Measurements from ENCODE around the gene LRFN5. TPM values are rescaled to one million over a fixed set of nuclear protein-coding genes. Genes with fewer than 3 reads are reported as not detected.
A peak's percentile ranks its signal among the peaks of the same experiment; 100 is the strongest.

The LRFN5 gene
- total and polyA plus RNA-seq, 8 donors, result 2.1 to 7.4 (median 6.1) TPM

DNA sequence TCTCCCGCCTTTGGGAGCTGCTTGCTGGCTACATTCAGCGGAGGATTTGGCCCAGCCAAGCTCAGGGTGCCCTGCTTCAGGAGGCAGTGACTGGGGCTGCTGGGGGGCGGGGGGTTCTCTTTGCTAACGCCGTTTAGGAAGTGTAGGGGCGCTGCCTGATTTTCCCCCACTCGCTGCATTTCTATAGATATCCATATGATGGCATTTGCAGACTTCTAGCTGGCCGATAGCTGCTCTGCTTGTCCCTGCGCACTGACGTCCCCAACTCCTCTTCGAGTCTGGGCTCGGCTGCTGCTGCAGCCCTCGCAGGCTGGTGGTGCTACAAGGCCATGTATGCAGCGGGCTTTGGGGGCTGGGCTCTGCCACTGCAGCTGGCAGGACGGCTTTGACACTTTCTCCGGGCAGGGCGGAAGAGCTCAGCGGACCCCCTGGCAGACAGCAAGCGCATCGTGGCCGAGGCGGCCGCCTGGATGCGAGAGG lies 3.1 kb downstream of the LRFN5 start:
- Histone ChIP-seq H3K4me3 (peak overlapping the region; percentile 5 to 41), H3K4me1 (peaks cover 0 to 17% of the 10 kb centered on the region in 2 donors), H3K9me3 (no peaks in the 10 kb centered on the region), H3K27ac (no peak overlapping the region), H3K27me3 (peaks cover 50 to 78% of the 10 kb centered on the region in 2 donors), H3K36me3 (no peaks in the 10 kb centered on the region)
- DNase-seq (peak in 3 of 4 donors; percentile 73 to 92 (median 79)), ATAC-seq (peak; percentile 47)
- TF ChIP-seq, protein P1, sequence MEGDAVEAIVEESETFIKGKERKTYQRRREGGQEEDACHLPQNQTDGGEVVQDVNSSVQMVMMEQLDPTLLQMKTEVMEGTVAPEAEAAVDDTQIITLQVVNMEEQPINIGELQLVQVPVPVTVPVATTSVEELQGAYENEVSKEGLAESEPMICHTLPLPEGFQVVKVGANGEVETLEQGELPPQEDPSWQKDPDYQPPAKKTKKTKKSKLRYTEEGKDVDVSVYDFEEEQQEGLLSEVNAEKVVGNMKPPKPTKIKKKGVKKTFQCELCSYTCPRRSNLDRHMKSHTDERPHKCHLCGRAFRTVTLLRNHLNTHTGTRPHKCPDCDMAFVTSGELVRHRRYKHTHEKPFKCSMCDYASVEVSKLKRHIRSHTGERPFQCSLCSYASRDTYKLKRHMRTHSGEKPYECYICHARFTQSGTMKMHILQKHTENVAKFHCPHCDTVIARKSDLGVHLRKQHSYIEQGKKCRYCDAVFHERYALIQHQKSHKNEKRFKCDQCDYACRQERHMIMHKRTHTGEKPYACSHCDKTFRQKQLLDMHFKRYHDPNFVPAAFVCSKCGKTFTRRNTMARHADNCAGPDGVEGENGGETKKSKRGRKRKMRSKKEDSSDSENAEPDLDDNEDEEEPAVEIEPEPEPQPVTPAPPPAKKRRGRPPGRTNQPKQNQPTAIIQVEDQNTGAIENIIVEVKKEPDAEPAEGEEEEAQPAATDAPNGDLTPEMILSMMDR (IDR thresholded peaks at IDR 0.05), result no peak
- intact Hi-C loops (cut with DNase I), result no loop called here

DNA sequence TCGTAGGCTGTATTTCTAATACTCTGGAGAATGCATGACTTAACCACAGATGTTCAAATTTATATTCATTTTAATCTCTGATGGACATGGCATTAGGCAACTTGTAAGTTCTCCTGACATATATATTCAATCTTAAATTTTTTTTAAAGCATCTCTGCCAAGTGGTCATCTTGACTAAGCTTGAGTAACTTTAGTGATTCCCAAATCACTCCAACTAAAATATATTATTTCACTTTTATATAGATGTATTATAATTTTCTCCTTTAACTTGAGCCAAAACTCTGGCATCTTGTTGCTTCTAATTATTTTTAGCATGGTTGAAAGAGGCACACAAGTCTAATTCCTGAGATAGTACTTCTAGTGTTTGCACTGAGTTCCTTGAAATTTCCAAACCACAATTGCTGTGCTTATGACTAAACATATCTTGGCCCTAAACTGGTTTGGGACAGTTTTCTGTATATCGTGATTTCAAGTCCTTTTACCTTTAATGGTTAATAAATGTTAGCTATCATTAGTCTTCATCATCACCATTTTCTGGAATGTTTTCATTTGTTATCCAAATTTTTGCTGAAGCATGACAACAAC lies 8.4 kb downstream of the LRFN5 start:
- no peak overlapping the region for H3K27ac ChIP-seq
- H3K4me1 ChIP-seq, result no peaks in the 10 kb centered on the region
- peaks cover under 1 to 24% of the 10 kb centered on the region in 2 donors for H3K27me3 ChIP-seq
- H3K9me3 ChIP-seq, result no peaks in the 10 kb centered on the region
- intact Hi-C loops (cut with DNase I), result no loop called here
- H3K4me3 ChIP-seq, result no peak overlapping the region
- no peaks in the 10 kb centered on the region for H3K36me3 ChIP-seq
- DNase-seq, result no peak
- TF ChIP-seq, protein P1 (IDR thresholded peaks at IDR 0.05), result no peak
- no peak for ATAC-seq

DNA sequence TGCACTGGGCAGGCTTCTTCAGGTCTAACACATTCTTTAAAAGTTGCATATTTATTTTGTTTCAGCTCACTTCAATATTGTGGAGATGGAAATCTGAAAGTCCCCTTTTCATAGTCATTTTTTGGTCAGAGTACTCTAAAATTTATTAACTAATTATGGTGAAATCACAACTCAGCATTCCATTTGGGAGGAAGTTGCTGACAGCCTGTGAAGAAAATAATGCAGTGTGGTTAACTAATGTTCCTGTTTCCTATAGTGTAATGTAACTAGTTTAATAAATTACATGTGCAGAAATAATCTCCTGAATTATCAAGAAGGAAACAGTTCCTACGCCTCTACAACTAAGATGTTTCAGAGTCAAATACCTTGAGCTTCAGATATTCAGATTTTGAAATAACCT lies 17.1 kb downstream of the LRFN5 start:
- TF ChIP-seq, protein P1 (IDR thresholded peaks at IDR 0.05), result no peak
- ATAC-seq, result no peak
- Histone ChIP-seq H3K9me3 (no peaks in the 10 kb centered on the region), H3K27ac (no peak overlapping the region), H3K36me3 (no peaks in the 10 kb centered on the region), H3K27me3 (no peaks in the 10 kb centered on the region), H3K4me3 (no peak overlapping the region), H3K4me1 (no peaks in the 10 kb centered on the region)
- intact Hi-C loops (cut with DNase I), result no loop called here
- no peak for DNase-seq

DNA sequence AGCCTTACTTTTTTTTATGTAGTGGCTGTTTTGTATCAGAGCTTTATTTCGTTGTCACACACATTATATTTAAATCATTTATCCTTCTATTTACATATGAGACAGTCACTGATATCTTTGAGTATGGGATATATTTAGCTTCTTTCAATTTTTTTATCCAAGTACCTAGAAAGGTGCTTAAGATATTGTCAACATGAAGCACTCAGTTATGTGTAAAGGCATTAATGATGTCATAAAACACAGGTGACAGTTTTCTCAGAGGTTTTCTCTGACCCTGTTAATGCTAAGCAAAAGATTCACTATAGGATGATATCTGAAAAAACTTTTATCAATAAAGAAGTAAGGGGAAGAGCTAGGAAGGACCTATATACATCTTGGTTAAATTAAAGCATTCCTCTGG lies 23.2 kb downstream of the LRFN5 start:
- no peak for ATAC-seq
- no peak for DNase-seq
- TF ChIP-seq, protein P1 (IDR thresholded peaks at IDR 0.05), result no peak

DNA sequence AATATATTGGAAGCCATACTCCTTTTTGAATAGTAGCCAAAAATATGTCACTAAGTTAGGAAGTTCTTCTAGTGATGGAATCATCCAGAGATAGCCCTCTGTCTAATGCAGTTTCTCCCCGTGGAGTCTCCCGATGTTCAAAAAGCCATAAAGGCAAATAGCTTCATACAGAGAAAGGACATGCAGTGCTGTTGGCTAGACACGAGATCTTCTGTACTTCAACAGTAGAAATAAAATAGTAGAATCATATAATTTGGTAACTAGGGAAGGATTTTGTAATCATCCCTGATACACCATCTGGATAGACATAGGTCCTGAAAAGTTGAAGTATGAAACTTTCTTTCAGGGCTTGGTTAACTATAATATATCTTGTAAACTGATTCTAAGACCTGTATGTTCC lies 27.6 kb downstream of the LRFN5 start:
- H3K4me3 ChIP-seq, result no peak overlapping the region
- DNase-seq, result no peak
- H3K27me3 ChIP-seq, result no peaks in the 10 kb centered on the region
- no peaks in the 10 kb centered on the region for H3K36me3 ChIP-seq
- no peaks in the 10 kb centered on the region for H3K4me1 ChIP-seq
- no peaks in the 10 kb centered on the region for H3K9me3 ChIP-seq
- no peak overlapping the region for H3K27ac ChIP-seq
- intact Hi-C loops (cut with DNase I), result no loop called here
- no peak for ATAC-seq
- TF ChIP-seq, protein P1 (IDR thresholded peaks at IDR 0.05), result no peak

More for the DNA sequence above, 23.2 kb downstream of the LRFN5 start:
- Histone ChIP-seq H3K4me3 (no peak overlapping the region), H3K36me3 (no peaks in the 10 kb centered on the region), H3K4me1 (no peaks in the 10 kb centered on the region), H3K27me3 (no peaks in the 10 kb centered on the region), H3K9me3 (no peaks in the 10 kb centered on the region), H3K27ac (no peak overlapping the region)
- intact Hi-C loops (cut with DNase I), result no loop called here
